Measurements from ENCODE around the gene RBM28. TPM values are rescaled to one million over a fixed set of nuclear protein-coding genes. Genes with fewer than 3 reads are reported as not detected.

The RBM28 gene
- total RNA-seq, 3 donors from 2014 or later = 23.6 to 34.3 (median 27.1) TPM

DNA sequence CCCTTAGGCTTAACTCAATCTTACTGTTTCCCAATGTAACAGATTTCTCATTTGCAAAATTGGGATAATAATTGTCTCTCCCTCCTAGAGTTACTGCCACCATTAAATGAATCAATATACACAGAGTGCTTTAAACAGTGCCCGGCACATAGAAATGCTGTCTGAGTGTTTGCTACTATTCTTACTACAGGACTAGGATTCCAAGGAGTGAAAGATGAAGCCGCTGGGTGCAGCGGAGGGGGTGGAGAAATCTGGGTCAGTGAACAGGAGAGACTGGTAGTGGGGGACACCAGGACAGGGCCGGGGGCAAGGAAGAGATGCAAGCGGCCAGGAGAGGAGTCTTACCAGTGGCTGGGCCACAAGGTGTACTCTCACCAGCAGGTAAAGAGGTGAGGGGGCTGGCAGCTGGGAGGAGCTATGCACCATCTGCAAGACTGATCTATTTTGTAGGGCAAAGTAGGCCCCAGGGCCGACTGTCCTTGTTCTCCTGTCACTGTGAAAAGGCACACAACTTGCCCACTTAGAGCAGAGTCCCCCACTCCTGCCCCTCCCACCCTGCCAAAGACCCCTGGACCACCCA, 36.3 kb upstream of the RBM28 start:
- Histone ChIP-seq H3K4me1 (ENCODE audit: low read depth) (no peaks in the 10 kb centered on the region), H3K9me3 (no peaks in the 10 kb centered on the region), H3K36me3 (ENCODE audit: low read depth) (no peaks in the 10 kb centered on the region), H3K4me3 (no peak overlapping the region)
- intact Hi-C loops (cut with DNase I, micrococcal nuclease) = no loop called here
- TF ChIP-seq, protein P1, sequence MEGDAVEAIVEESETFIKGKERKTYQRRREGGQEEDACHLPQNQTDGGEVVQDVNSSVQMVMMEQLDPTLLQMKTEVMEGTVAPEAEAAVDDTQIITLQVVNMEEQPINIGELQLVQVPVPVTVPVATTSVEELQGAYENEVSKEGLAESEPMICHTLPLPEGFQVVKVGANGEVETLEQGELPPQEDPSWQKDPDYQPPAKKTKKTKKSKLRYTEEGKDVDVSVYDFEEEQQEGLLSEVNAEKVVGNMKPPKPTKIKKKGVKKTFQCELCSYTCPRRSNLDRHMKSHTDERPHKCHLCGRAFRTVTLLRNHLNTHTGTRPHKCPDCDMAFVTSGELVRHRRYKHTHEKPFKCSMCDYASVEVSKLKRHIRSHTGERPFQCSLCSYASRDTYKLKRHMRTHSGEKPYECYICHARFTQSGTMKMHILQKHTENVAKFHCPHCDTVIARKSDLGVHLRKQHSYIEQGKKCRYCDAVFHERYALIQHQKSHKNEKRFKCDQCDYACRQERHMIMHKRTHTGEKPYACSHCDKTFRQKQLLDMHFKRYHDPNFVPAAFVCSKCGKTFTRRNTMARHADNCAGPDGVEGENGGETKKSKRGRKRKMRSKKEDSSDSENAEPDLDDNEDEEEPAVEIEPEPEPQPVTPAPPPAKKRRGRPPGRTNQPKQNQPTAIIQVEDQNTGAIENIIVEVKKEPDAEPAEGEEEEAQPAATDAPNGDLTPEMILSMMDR (IDR thresholded peaks at IDR 0.05) = no peak
- ATAC-seq (no peak), DNase-seq (no peak)

DNA sequence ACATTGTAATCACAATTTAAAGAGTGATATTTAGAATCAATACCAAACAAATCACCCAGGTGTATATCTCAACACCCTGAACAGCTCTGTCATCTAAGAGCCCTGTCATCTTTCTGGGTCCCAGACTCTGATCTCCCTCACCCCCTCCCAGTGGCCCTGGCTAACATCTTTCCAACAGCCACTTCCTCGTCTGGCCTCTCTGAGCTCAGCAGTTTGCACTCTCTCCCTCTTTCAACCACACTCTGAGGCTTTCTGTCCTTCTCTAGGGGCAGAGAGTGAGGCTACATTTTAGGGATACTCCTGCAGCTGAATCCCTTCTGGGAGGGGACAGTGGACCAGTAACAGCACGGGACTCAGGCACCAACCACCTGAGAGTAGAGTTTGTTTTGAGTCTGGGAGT, 34.9 kb upstream of the RBM28 start:
- no peak for DNase-seq
- ATAC-seq = no peak
- no peaks in the 10 kb centered on the region for H3K36me3 ChIP-seq (ENCODE audit: low read depth)
- no peaks in the 10 kb centered on the region for H3K9me3 ChIP-seq
- H3K4me1 ChIP-seq (ENCODE audit: low read depth) = no peaks in the 10 kb centered on the region
- no peak overlapping the region for H3K4me3 ChIP-seq
- intact Hi-C loops (cut with DNase I, micrococcal nuclease) = no loop called here
- TF ChIP-seq, protein P1 (IDR thresholded peaks at IDR 0.05) = no peak

DNA sequence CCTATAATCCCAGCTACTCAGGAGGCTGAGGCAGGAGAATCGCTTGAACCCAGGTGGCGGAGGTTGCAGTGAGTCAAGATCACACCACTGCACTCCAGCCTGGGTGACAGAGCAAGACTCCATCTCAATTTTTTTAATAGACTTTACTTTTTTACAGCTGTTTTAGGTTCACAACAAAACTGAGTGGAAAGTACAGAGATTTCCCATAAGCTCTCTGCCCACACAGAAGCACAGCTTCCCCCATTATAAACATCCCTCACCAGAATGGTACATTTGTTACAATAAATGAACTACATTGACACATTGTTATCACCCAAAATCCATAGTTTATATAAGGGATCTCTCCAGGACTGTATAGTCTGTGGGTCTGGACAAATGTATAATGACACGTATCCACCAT, 32.4 kb upstream of the RBM28 start:
- Histone ChIP-seq H3K4me3 (no peak overlapping the region), H3K36me3 (ENCODE audit: low read depth) (no peaks in the 10 kb centered on the region), H3K4me1 (ENCODE audit: low read depth) (no peaks in the 10 kb centered on the region), H3K9me3 (no peaks in the 10 kb centered on the region)
- ATAC-seq = no peak
- TF ChIP-seq, protein P1 (IDR thresholded peaks at IDR 0.05) = no peak
- intact Hi-C loops (cut with DNase I, micrococcal nuclease) = no loop called here
- DNase-seq = no peak

DNA sequence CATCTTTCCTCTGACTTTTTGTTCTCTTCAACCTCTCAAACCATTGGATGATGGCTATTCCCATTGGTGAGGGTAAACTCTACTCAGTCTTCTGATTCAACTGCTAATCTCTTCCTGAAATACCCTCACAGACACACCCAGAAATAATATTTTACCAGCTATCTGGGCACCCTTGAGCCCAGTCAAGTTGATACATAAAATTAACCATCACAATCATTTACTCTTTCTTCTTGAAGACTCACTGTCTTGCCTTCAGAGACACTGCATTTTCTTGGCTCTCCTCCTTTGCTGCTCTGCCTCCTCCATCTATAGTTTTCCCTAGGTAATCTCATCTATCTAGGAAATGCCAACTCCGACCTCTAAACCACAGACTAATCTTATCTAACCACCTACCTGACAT, 30.3 kb upstream of the RBM28 start:
- DNase-seq = no peak
- Histone ChIP-seq H3K4me1 (ENCODE audit: low read depth) (no peaks in the 10 kb centered on the region), H3K9me3 (no peaks in the 10 kb centered on the region), H3K4me3 (no peak overlapping the region), H3K36me3 (ENCODE audit: low read depth) (no peaks in the 10 kb centered on the region)
- TF ChIP-seq, protein P1 (IDR thresholded peaks at IDR 0.05) = no peak
- ATAC-seq = no peak
- intact Hi-C loops (cut with DNase I, micrococcal nuclease) = no loop called here

DNA sequence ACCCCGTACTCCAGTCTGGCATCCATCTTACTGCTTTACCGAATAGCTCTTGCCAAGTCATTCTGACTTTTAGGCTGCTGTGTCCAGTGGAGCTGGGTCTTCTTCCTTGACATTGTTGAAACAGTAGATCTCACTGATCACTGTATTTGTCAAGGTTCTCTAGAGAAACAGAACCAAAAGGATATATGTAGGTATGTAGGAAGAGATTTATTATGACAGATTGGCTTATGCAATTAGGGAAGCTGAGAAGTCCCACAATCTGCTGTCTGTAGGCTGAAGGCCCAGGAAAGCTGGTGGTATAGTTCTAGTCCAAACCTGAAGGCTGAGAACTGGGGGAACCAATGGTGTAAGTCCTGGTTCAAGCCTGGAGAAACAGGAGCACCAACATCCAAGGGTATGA, 29.9 kb upstream of the RBM28 start:
- ATAC-seq (no peak), DNase-seq (no peak)
- no peak overlapping the region for H3K4me3 ChIP-seq
- H3K9me3 ChIP-seq = no peaks in the 10 kb centered on the region
- intact Hi-C loops (cut with DNase I, micrococcal nuclease) = no loop called here
- H3K36me3 ChIP-seq (ENCODE audit: low read depth) = no peaks in the 10 kb centered on the region
- no peaks in the 10 kb centered on the region for H3K4me1 ChIP-seq (ENCODE audit: low read depth)
- TF ChIP-seq, protein P1 (IDR thresholded peaks at IDR 0.05) = no peak

DNA sequence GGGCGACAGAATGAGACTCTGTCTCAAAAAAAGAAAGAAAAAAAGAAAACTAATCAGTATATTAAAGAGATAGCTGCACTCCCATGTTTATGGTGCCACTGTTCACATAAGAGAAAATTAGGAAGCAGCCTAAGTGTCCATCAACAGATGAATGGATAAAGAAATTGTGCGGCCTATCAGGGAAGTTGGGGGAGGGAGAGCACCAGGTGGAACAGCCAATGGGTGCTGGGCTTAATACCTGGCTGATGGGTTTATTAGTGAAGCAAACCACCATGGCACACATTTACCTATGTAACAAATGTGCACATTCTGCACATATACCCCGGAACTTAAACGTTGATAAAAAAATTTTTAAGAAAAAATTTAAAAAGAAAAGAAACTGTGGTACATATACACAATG, 26.8 kb upstream of the RBM28 start:
- intact Hi-C loops (cut with DNase I, micrococcal nuclease) = no loop called here
- DNase-seq (no peak), ATAC-seq (no peak)
- H3K36me3 ChIP-seq (ENCODE audit: low read depth) = no peaks in the 10 kb centered on the region
- TF ChIP-seq, protein P1 (IDR thresholded peaks at IDR 0.05) = no peak
- no peaks in the 10 kb centered on the region for H3K9me3 ChIP-seq
- no peaks in the 10 kb centered on the region for H3K4me1 ChIP-seq (ENCODE audit: low read depth)
- H3K4me3 ChIP-seq = no peak overlapping the region
